Measurements from ENCODE around the gene TBCCD1. TPM values are rescaled to one million over a fixed set of nuclear protein-coding genes. Genes with fewer than 3 reads are reported as not detected.
"Not testable (repeated sequence)": the region's sequence is repeated elsewhere in the genome, so short reads cannot be mapped to it uniquely, and the experiment has no call there.

TBCCD1 gene
- total RNA-seq, 2 experiments from 2014 or later = 11.9 to 13.5 TPM

GRCh38 chr3:186511245-186511644 is 55.9 kb downstream of the TBCCD1 start:
- POLR2A ChIA-PET = no interaction called here
- no peak for DNase-seq
- H3K4me1 Mint-ChIP-seq = peaks cover 19% of the 10 kb centered on the region
- H3K27ac Mint-ChIP-seq = no peak overlapping the region
- CTCF ChIA-PET = no interaction called here
- H3K9me3 Mint-ChIP-seq = no peaks in the 10 kb centered on the region
- no peaks in the 10 kb centered on the region for H3K36me3 Mint-ChIP-seq (ENCODE audit: low read depth)
- H3K4me3 Mint-ChIP-seq = no peak overlapping the region
- peaks cover 7% of the 10 kb centered on the region for H3K27me3 Mint-ChIP-seq

GRCh38 chr3:186510374-186511079 is 56.6 kb downstream of the TBCCD1 start:
- Mint-ChIP-seq H3K4me1 (peaks cover 11% of the 10 kb centered on the region), H3K27me3 (peaks cover 7% of the 10 kb centered on the region), H3K36me3 (ENCODE audit: low read depth) (no peaks in the 10 kb centered on the region), H3K9me3 (no peaks in the 10 kb centered on the region), H3K4me3 (no peak overlapping the region), H3K27ac (no peak overlapping the region)
- DNase-seq = no peak
- ChIA-PET POLR2A (no interaction called here), CTCF (no interaction called here)

- Mint-ChIP-seq H3K27ac (no peak overlapping the region), H3K4me1 (peaks cover under 1% of the 10 kb centered on the region), H3K36me3 (ENCODE audit: low read depth) (no peaks in the 10 kb centered on the region), H3K9me3 (no peaks in the 10 kb centered on the region), H3K4me3 (no peak overlapping the region), H3K27me3 (peaks cover 3% of the 10 kb centered on the region)
- DNase-seq = no peak
- CTCF ChIA-PET = no interaction called here
- POLR2A ChIA-PET = no interaction called here
Measured at GRCh38 chr3:186509423-186509822, 57.7 kb downstream of the TBCCD1 start.

GRCh38 chr3:186506857-186507256 is 60.3 kb downstream of the TBCCD1 start:
- Mint-ChIP-seq H3K4me3 (no peak overlapping the region), H3K36me3 (ENCODE audit: low read depth) (no peaks in the 10 kb centered on the region), H3K9me3 (no peaks in the 10 kb centered on the region), H3K4me1 (peaks cover 2% of the 10 kb centered on the region), H3K27ac (no peak overlapping the region), H3K27me3 (no peaks in the 10 kb centered on the region)
- DNase-seq = no peak
- ChIA-PET POLR2A (interaction anchor here (0.6 kb wide), 1 partner anchor 900 kb away, joined by 3 read pairs; no protein-coding TSS in a partner anchor), CTCF (no interaction called here)

- H3K27ac Mint-ChIP-seq = no peak overlapping the region
- ChIA-PET POLR2A (no interaction called here), CTCF (no interaction called here)
- no peaks in the 10 kb centered on the region for H3K9me3 Mint-ChIP-seq
- H3K36me3 Mint-ChIP-seq (ENCODE audit: low read depth) = no peaks in the 10 kb centered on the region
- no peaks in the 10 kb centered on the region for H3K27me3 Mint-ChIP-seq
- H3K4me3 Mint-ChIP-seq = no peak overlapping the region
- H3K4me1 Mint-ChIP-seq = peaks cover 2% of the 10 kb centered on the region
- no peak for DNase-seq
Measured at GRCh38 chr3:186506191-186506739, 60.9 kb downstream of the TBCCD1 start.

GRCh38 chr3:186502966-186503712 is 64.0 kb downstream of the TBCCD1 start:
- H3K36me3 Mint-ChIP-seq (ENCODE audit: low read depth) = no peaks in the 10 kb centered on the region
- H3K9me3 Mint-ChIP-seq = peaks cover 15% of the 10 kb centered on the region
- no peak overlapping the region for H3K27ac Mint-ChIP-seq
- peaks cover 2% of the 10 kb centered on the region for H3K4me1 Mint-ChIP-seq
- H3K4me3 Mint-ChIP-seq = peak overlapping the region; percentile 8
- ChIA-PET CTCF (interaction anchor here (1.3 kb wide), 1 partner anchor 560 kb away, joined by 3 read pairs; no protein-coding TSS in a partner anchor), POLR2A (no interaction called here)
- peaks cover 5% of the 10 kb centered on the region for H3K27me3 Mint-ChIP-seq
- DNase-seq = no peak

- CTCF ChIA-PET = no interaction called here
Measured at GRCh38 chr3:186502138-186502948, 64.8 kb downstream of the TBCCD1 start.

GRCh38 chr3:186499949-186500348 is 67.2 kb downstream of the TBCCD1 start:
- H3K27ac Mint-ChIP-seq; H3K27me3 Mint-ChIP-seq; CTCF ChIA-PET; H3K4me3 Mint-ChIP-seq; POLR2A ChIA-PET; H3K36me3 Mint-ChIP-seq (ENCODE audit: low read depth); DNase-seq; H3K4me1 Mint-ChIP-seq: not testable (repeated sequence)
- H3K9me3 Mint-ChIP-seq = peaks cover 15% of the 10 kb centered on the region

More at GRCh38 chr3:186502138-186502948, 64.8 kb downstream of the TBCCD1 start:
- peaks cover 2% of the 10 kb centered on the region for H3K4me1 Mint-ChIP-seq
- H3K9me3 Mint-ChIP-seq = peaks cover 15% of the 10 kb centered on the region
- H3K27me3 Mint-ChIP-seq = peaks cover 5% of the 10 kb centered on the region
- no peak overlapping the region for H3K27ac Mint-ChIP-seq
- H3K4me3 Mint-ChIP-seq = peak overlapping the region; percentile 8
- POLR2A ChIA-PET = no interaction called here
- DNase-seq = no peak
- H3K36me3 Mint-ChIP-seq (ENCODE audit: low read depth) = no peaks in the 10 kb centered on the region

GRCh38 chr3:186498022-186498421 is 69.1 kb downstream of the TBCCD1 start:
- H3K4me1 Mint-ChIP-seq; DNase-seq; H3K27me3 Mint-ChIP-seq; CTCF ChIA-PET; H3K27ac Mint-ChIP-seq; H3K4me3 Mint-ChIP-seq; H3K36me3 Mint-ChIP-seq (ENCODE audit: low read depth); POLR2A ChIA-PET: not testable (repeated sequence)
- peaks cover 15% of the 10 kb centered on the region for H3K9me3 Mint-ChIP-seq

GRCh38 chr3:186497608-186498007 is 69.5 kb downstream of the TBCCD1 start:
- H3K27ac Mint-ChIP-seq = no peak overlapping the region
- DNase-seq = no peak
- H3K27me3 Mint-ChIP-seq = peaks cover 5% of the 10 kb centered on the region
- no peaks in the 10 kb centered on the region for H3K36me3 Mint-ChIP-seq (ENCODE audit: low read depth)
- no peaks in the 10 kb centered on the region for H3K4me1 Mint-ChIP-seq
- ChIA-PET CTCF (no interaction called here), POLR2A (no interaction called here)
- no peak overlapping the region for H3K4me3 Mint-ChIP-seq
- peaks cover 15% of the 10 kb centered on the region for H3K9me3 Mint-ChIP-seq

GRCh38 chr3:186496635-186497034 is 70.5 kb downstream of the TBCCD1 start:
- ChIA-PET POLR2A (no interaction called here), CTCF (no interaction called here)
- no peak for DNase-seq
- peaks cover 5% of the 10 kb centered on the region for H3K27me3 Mint-ChIP-seq
- H3K4me3 Mint-ChIP-seq = no peak overlapping the region
- H3K27ac Mint-ChIP-seq = no peak overlapping the region
- H3K4me1 Mint-ChIP-seq = no peaks in the 10 kb centered on the region
- H3K36me3 Mint-ChIP-seq (ENCODE audit: low read depth) = no peaks in the 10 kb centered on the region
- H3K9me3 Mint-ChIP-seq = peaks cover 15% of the 10 kb centered on the region

Measured in activated CD4-positive, alpha-beta memory T cell treated with anti-CD3 and anti-CD28 coated beads, Interleukin-2, amount 10 ng/mL, durations not matched to agents 7 days and 5 days (primary cell).